Parathyroid adenoma (tissue), 2 donors: ENCODE results near the gene HMCN1.
"Not testable (repeated sequence)": the region's sequence is repeated elsewhere in the genome, so short reads cannot be mapped to it uniquely, and the experiment has no call there.

Experiments used
- H2AFZ ChIP-seq: fragments of 300-600 bp; sonication (generic); one replicate; pipeline ENCODE4 v1.7.0; 2017; ENCODE audit warnings: antibody characterized with exemption, mild to moderate bottlenecking
- H3K27ac ChIP-seq: fragments of 300-600 bp; sonication (generic); one replicate; pipeline ENCODE4 v1.7.0; 2017
- H3K27me3 ChIP-seq: fragments of 300-600 bp; sonication (generic); one replicate; pipeline ENCODE4 v1.7.0; 2017; ENCODE audit warnings: low read length; ENCODE audit not compliant: control insufficient read depth, insufficient read depth
- H3K36me3 ChIP-seq: fragments of 300-600 bp; sonication (generic); one replicate; pipeline ENCODE4 v1.7.0; 2017; ENCODE audit warnings: low read length; ENCODE audit not compliant: control insufficient read depth, insufficient read depth
- H3K4me1 ChIP-seq: fragments of 300-600 bp; sonication (generic); one replicate; pipeline ENCODE4 v1.7.0; 2017; ENCODE audit warnings: control low read depth
- H3K4me2 ChIP-seq: fragments of 300-600 bp; sonication (generic); one replicate; pipeline ENCODE4 v1.7.0; 2017; ENCODE audit warnings: low read length
- H3K4me3 ChIP-seq: fragments of 300-600 bp; sonication (generic); one replicate; pipeline ENCODE4 v1.7.0; 2017; ENCODE audit warnings: low read depth, low read length
- H3K79me2 ChIP-seq: fragments of 300-600 bp; sonication (generic); one replicate; pipeline ENCODE4 v1.7.0; 2017; ENCODE audit warnings: control low read depth
- H3K9ac ChIP-seq: fragments of 300-600 bp; sonication (generic); one replicate; pipeline ENCODE4 v1.7.0; 2017; ENCODE audit warnings: mild to moderate bottlenecking
- H3K9me3 ChIP-seq: fragments of 300-600 bp; sonication (generic); one replicate; pipeline ENCODE4 v1.7.0; 2017; ENCODE audit warnings: low read length; ENCODE audit not compliant: control insufficient read depth
- TF ChIP-seq, protein P1 (sequence below): fragments of 300-600 bp; sonication (generic); IDR thresholded peaks from one replicate; pipeline ENCODE4 v1.7.0; 2017; ENCODE audit warnings: antibody characterized with exemption, mild to moderate bottlenecking
- donor health status: primary hyperparathyroidism.

HMCN1 gene

DNA sequence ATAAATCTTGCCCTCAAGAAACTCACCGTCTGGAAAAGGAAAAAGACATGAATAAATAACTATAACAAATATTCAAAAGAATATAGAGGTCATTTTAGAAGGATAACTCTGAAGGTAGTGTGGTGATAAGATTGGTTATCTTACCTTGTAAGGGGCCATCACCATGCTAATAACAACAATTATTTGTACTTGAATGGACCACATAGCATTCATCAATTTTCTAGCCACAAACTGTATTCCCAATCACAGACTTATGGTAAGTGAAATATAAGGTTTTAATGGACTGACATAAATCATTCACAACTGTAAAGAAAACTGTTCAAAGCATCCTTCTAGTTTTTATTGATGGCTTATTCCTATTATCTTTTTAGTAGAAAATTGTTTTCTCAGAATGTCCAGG is 57.8 kb downstream of the HMCN1 start:
- TF ChIP-seq, protein P1, sequence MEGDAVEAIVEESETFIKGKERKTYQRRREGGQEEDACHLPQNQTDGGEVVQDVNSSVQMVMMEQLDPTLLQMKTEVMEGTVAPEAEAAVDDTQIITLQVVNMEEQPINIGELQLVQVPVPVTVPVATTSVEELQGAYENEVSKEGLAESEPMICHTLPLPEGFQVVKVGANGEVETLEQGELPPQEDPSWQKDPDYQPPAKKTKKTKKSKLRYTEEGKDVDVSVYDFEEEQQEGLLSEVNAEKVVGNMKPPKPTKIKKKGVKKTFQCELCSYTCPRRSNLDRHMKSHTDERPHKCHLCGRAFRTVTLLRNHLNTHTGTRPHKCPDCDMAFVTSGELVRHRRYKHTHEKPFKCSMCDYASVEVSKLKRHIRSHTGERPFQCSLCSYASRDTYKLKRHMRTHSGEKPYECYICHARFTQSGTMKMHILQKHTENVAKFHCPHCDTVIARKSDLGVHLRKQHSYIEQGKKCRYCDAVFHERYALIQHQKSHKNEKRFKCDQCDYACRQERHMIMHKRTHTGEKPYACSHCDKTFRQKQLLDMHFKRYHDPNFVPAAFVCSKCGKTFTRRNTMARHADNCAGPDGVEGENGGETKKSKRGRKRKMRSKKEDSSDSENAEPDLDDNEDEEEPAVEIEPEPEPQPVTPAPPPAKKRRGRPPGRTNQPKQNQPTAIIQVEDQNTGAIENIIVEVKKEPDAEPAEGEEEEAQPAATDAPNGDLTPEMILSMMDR = no peak
- Histone ChIP-seq H3K79me2 (no peaks in the 10 kb centered on the region), H3K4me1 (no peaks in the 10 kb centered on the region), H2AFZ (no peak overlapping the region), H3K9ac (no peak overlapping the region), H3K27ac (no peak overlapping the region), H3K36me3 (no peaks in the 10 kb centered on the region), H3K4me2 (no peak overlapping the region), H3K9me3 (no peaks in the 10 kb centered on the region), H3K4me3 (no peak overlapping the region), H3K27me3 (no peaks in the 10 kb centered on the region)

DNA sequence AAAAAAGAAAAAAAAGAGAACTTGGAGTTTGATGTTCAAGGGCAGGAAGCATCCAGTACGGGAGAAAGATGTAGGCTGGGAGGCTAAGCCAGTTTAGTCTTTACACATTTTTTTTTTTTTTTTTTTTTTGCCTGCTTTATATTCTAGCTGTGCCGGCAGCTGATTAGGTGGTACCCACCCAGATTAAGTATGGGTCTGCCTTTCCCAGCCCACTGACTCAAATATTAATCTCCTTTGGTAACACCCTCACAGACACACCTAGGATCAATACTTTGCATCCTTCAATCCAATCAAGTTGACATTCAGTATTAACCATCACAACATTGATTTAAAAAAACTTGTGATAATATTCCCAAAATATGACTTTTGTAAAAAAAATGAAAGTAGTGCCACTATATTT is 60.3 kb downstream of the HMCN1 start:
- H3K79me2 ChIP-seq, H3K9me3 ChIP-seq, H3K36me3 ChIP-seq, H2AFZ ChIP-seq, H3K4me3 ChIP-seq, H3K27ac ChIP-seq, H3K9ac ChIP-seq, H3K27me3 ChIP-seq, H3K4me2 ChIP-seq, H3K4me1 ChIP-seq: not testable (repeated sequence)

DNA sequence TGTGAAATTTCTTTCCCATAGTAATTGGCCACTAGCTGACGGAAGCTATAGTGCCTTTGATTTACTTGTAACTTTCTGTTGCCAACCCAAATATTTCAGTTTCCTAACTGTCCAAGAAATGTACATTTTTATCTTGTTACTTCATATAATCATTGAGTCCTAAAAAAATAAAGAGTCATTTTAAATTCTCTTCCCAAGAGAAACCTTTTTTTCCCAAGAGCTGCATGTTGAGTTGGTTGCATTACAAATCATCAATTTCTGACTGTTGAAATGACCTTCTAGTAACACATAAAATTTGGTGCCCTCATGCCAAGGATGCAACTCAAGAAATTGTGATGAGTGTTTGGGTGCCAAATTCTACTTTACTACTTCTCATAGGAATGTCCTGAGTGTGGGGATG is 61.0 kb downstream of the HMCN1 start:
- Histone ChIP-seq H3K27me3 (no peaks in the 10 kb centered on the region), H3K27ac (no peak overlapping the region), H3K9ac (no peak overlapping the region), H3K79me2 (no peaks in the 10 kb centered on the region), H3K36me3 (no peaks in the 10 kb centered on the region), H3K4me2 (no peak overlapping the region), H3K9me3 (no peaks in the 10 kb centered on the region), H3K4me3 (no peak overlapping the region), H2AFZ (no peak overlapping the region), H3K4me1 (no peaks in the 10 kb centered on the region)
- TF ChIP-seq, protein P1 = no peak

DNA sequence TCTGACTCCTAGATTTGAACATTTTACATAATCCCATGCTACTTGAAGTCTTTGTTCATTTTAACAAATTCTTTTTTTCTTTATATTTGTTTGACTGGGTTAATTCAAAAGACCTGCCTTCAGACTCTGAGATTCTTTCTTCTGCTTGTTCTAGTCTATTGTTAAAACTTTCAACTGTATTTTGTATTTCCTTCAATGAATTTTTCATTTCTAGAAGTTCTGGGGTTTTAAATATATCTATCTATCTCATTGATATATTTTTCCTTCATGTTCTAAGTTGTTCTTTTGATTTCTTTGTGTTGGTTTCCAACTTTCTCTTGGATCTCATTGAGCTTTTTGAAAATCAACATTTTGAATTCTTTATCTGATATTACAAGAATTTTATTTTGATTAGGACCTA is 64.3 kb downstream of the HMCN1 start:
- Histone ChIP-seq H2AFZ (no peak overlapping the region), H3K36me3 (no peaks in the 10 kb centered on the region), H3K27ac (no peak overlapping the region), H3K9ac (no peak overlapping the region), H3K4me3 (no peak overlapping the region), H3K79me2 (no peaks in the 10 kb centered on the region), H3K9me3 (no peaks in the 10 kb centered on the region), H3K4me1 (no peaks in the 10 kb centered on the region), H3K27me3 (no peaks in the 10 kb centered on the region), H3K4me2 (no peak overlapping the region)
- TF ChIP-seq, protein P1 = no peak

DNA sequence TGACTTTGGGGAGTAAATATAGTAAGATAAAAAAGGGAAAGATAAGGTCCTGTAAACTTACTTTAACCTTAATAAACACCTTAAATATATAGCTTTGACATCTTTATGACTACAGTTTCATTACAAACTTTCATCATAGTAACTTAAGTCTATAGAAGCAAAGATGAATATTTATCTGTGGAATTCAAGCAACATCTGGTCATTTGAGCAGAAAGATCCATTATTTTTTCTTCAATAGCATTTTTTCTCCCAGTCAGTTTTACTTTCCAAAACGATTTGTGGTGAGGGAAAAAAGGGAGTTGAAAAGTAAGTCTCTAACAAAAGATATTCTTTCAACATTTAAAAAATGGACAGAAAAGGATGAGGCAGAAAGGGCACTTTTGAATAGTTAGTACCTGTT is 69.0 kb downstream of the HMCN1 start:
- Histone ChIP-seq H3K36me3 (no peaks in the 10 kb centered on the region), H3K27me3 (no peaks in the 10 kb centered on the region), H2AFZ (no peak overlapping the region), H3K4me3 (no peak overlapping the region), H3K4me2 (no peak overlapping the region), H3K4me1 (no peaks in the 10 kb centered on the region), H3K27ac (no peak overlapping the region), H3K9ac (no peak overlapping the region), H3K79me2 (no peaks in the 10 kb centered on the region), H3K9me3 (no peaks in the 10 kb centered on the region)
- TF ChIP-seq, protein P1 = no peak
